ENCODE measurements around the gene BTBD6.

BTBD6 gene

DNA sequence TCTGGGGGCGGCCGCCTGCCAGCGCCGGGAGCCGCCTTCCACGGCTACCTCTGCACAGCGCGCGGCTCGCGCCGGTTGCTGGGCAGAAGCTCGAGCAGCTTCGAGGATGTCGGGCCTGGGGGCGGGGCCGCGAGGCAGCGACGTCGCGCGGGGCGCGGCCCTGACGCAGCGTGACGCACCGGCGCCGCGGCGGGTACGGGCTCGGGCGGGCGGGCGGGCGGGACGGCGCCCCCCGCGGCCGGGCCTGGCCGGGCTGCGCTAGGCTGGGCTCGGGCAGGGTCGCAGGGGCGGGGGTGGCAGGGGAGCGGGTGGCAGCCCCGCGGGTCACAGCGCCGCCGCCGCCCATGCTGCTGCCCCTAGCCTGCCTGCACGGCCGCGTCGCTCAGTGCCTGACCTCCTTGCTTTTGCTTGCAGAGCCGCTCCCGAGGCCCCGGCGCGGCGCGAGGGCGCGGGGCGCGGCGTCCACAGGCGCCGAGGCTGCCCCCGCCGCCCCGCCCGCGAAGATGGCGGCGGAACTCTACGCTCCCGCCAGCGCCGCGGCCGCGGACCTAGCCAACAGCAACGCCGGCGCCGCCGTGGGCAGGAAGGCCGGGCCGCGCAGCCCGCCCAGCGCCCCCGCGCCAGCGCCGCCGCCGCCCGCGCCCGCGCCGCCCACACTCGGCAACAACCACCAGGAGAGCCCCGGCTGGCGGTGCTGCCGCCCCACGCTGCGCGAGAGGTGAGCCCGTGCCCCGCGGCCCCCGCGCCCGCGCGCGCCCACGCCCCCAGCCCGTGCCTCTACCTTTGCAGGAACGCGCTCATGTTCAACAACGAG, at the start of gene BTBD6:
BTBD6 (plus strand) TSS at position 166 of the 814 bp plus-strand sequence; CDS start at position 345, 179 bp downstream.
- in situ Hi-C loops (cut with MboI; ENCODE audit: low sequenced_read_pairs): no loop called here

DNA sequence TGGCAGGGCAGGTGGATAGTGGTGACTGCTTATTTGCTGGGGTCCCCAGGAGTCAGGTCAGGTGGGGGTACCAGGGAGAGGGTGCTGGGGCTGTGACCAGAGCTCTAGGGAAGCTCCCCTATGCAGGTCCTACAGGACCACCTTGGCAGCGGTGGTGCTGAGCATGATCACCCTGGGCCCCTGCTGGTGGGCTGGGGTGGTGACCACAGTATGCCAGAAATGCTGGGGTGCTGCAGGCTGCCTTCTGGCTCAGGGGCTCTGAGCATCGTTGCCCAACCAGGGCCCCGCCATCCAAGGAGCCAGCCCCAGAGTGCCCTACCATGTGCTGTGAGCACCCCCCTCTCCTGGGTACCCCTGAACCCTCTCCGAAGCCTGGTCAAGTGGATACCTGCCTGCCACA, 49.7 kb upstream of the BTBD6 start:
- in situ Hi-C loops (cut with MboI; ENCODE audit: low sequenced_read_pairs): no loop called here

GRCh38 chr14:105199093-105199492, 49.2 kb upstream of the BTBD6 start:
- in situ Hi-C loops (cut with MboI; ENCODE audit: low sequenced_read_pairs): no loop called here

DNA sequence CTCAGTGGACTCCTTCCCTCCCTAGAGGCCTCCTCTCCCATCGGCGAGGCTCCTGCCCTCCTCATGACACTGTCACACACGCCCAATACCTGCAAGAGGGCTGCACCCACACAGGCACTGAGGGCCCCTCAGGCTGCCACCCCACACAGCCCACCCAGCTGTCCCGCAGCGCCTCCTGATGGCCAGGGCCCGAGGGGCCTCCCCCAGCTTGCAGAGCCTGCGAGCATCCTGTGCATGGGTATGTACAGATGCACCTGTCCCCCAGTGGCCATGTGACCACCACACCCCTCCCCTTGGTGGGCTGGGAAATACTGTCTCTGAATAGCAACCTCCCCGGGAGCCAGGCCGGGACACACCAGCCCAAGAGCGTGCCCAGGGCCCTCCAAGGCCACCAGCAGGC, 48.3 kb upstream of the BTBD6 start:
- in situ Hi-C loops (cut with MboI; ENCODE audit: low sequenced_read_pairs): no loop called here

DNA sequence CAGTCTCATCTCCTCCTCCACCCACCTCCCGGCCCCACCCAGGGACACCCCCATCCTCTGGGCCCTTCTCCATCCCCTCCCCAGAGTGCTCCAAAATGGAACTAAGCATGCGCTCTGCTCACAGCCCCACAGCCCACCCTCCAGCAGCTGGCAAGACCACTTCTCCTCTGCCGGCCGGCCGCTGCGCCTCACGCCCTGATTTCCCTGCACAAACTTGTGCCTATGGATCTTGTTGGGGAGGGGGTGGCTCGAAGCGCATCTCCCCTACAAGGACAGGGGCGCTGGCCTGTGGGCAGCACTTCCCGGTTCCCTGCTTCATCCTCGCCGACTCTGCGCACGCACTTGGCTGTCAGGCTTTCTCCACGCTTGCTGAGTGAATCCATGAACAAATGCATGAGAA, 47.7 kb upstream of the BTBD6 start:
- in situ Hi-C loops (cut with MboI; ENCODE audit: low sequenced_read_pairs): no loop called here

- in situ Hi-C loops (cut with MboI; ENCODE audit: low sequenced_read_pairs): no loop called here
These were observed 47.0 kb upstream of the BTBD6 start for GRCh38 chr14:105201156-105201924.

- in situ Hi-C loops (cut with MboI; ENCODE audit: low sequenced_read_pairs): no loop called here
These were observed 46.3 kb upstream of the BTBD6 start for GRCh38 chr14:105201925-105202513.

GRCh38 chr14:105203057-105203531, 45.2 kb upstream of the BTBD6 start:
- in situ Hi-C loops (cut with MboI; ENCODE audit: low sequenced_read_pairs): no loop called here

GRCh38 chr14:105203701-105204100, 44.6 kb upstream of the BTBD6 start:
- in situ Hi-C loops (cut with MboI; ENCODE audit: low sequenced_read_pairs): no loop called here

DNA sequence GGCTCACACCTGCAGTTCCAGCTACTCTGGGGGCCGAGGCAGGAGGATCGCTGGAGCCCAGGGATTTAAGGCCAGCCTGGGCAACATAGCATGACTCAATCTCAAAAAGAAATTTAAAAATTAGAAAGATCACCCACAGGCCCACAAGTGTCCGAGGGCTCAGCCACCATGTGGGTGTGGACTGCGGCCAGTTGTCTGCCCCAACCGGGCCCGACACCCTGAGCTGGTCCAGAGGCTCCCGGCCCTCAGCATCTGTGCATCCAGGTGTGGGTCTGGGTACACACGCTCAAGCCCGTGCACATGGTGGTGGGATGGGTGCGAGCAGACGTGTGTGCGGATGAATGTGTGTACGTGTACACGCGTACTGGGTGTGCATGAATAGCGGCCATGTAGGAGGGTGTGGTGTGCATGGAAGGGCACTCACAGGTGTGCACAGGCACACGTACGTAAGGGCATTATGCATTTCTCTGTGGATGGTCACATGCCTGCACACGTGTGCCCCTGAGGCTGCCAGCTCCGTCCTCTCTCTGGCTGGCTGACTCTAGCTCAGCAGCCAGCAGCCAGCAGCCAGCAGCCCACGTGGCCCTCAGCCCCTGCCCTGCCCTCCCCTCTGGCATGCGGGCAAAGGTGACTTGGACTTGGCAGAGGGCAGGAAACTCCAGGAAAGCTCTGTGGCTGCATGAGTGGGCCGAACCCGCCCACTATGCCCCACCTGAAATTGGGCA, 44.0 kb upstream of the BTBD6 start:
- in situ Hi-C loops (cut with MboI; ENCODE audit: low sequenced_read_pairs): no loop called here

DNA sequence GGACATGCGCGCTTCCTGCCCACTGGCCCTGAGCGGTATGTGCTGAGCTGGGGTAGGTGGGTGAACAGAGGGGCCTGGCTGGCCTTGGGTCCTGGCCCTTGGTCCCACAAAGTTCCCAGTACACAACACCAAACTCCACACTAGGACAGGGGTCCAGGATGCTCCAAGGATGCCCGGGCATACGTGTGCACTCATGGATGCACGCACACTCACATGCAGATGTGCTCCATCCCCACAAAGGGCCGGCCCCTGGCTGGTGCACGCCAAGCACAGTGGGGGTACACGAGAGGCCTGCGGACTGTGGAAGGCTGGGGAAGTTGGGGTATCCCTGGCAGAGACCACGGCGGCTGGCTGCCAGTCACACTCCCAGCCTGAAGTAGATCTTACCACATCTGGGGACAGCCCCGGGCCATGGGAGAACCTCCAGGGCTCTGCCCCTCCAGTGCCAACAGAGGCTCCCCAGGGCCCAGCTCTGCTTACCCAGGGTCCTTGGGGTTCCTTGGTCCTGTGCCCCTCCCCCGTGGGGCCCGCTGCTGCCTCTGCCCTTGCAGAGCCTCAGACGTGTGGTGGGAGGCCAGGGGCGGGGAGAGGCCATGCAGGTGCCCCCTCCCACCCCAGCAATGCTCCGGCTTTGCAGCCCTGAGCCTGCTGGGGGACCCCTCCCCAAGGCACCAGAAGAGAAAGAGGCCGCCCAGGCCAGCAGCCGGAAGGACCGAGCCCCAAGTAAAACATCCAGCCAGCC, 43.2 kb upstream of the BTBD6 start:
- in situ Hi-C loops (cut with MboI; ENCODE audit: low sequenced_read_pairs): no loop called here

DNA sequence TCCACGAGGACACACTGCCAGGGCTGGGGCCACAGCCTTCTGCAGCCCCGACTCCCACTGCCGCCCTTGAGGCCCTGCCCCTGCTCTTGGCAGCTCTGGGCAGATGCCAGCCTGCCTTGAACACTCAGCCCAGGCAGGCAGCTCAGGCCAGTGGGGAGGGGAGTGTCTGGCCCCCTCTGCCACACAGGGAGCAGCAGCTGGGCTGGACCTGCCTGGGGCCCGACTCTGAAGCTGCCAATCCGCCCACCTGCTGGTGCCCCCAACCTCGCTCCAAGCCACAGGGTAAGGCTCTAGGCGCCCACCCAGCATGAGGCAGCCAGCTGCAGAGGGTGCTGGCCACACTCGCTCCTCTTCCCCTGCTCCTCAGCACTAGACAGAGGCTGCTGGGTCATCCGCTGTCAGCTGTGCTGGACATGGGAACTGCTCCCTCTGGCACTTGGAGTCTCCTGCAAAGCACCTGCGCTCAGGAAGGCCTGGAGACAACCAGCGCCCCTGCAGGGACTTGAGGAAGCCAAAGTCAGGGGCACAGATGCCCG, 42.6 kb upstream of the BTBD6 start:
- in situ Hi-C loops (cut with MboI; ENCODE audit: low sequenced_read_pairs): no loop called here

GRCh38 chr14:105206873-105207272, 41.5 kb upstream of the BTBD6 start:
- in situ Hi-C loops (cut with MboI; ENCODE audit: low sequenced_read_pairs): no loop called here

- in situ Hi-C loops (cut with MboI; ENCODE audit: low sequenced_read_pairs): no loop called here
These were observed 40.9 kb upstream of the BTBD6 start for GRCh38 chr14:105207460-105207901.

GRCh38 chr14:105207996-105208737, 40.2 kb upstream of the BTBD6 start:
- in situ Hi-C loops (cut with MboI; ENCODE audit: low sequenced_read_pairs): no loop called here

DNA sequence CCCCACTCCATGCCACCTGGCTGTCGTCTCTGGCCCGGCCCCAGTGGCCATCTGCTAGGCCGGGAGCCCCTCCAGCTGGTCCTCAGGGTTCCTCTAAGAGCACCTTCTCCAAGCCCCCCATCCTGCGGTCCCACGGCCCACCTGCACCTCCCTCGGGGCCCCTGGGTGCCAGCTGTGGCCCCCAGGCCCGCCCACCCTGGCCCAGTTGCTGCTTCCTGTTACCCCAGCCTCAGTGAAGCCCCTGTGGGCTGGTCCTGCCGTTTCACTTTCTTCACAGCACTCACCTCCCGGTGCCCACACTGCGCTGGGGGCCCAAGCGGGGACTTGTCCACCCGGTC, 39.6 kb upstream of the BTBD6 start:
- in situ Hi-C loops (cut with MboI; ENCODE audit: low sequenced_read_pairs): no loop called here

DNA sequence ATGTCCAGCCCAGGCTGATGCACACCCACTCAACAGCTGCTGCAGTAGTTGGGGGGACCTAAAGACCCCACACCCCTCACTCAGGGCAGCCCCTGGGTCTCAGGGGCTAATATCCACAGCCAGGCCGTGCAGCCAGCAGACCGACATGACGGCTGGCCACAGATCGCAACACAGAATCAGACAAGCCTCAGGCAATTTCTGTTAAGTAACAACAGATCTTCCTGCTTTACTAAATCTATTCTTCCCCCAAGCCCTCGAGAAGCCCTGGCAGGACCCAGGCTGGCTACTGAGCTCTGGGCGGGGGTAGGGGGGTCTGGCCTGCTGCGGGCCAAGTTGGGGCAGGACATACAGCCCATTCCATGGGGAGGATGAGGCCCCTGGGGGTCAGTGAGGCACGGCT, 39.2 kb upstream of the BTBD6 start:
- in situ Hi-C loops (cut with MboI; ENCODE audit: low sequenced_read_pairs): no loop called here

GRCh38 chr14:105209646-105210045, 38.7 kb upstream of the BTBD6 start:
- in situ Hi-C loops (cut with MboI; ENCODE audit: low sequenced_read_pairs): no loop called here

DNA sequence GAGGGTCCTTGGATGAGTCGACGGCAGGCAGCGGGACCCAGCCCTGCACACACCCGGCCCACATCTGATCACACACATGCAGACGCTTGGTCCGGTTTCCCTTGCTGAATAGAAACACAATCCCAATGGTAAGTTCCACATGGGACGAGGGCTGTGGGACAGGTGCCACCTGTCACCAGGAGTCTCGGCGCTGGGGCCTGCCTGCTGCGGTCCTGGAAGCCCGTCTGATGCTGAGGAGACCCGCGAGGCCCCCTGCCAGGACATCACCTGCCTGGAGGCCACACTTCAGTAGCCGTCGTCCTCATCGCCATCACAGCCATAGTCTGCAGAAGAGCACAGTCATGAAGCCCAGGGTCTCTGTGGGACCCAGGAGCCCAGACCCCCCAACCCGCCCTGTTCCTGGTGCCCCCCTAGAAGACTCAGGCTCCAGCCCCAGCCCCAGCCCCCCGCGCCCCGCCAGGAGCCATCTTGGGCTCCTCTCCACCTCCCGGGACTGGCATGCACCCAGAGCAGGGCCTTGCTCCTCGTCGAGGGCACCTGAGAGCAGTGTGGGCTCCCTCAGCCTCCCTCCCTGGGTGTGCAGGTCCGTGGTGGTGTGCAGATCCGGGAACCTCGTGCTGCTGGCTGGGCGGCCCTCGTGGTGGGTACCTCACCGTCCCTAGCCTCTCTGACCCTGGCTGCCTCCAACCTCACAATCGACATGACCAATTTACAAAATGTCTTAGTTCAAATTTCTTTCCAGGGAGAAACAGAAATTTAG, 37.9 kb upstream of the BTBD6 start:
- in situ Hi-C loops (cut with MboI; ENCODE audit: low sequenced_read_pairs): no loop called here

Data from HL-60/S4 (cell line).